Measurements from ENCODE around the gene KMT2E. TPM values are rescaled to one million over a fixed set of nuclear protein-coding genes. Genes with fewer than 3 reads are reported as not detected.

KMT2E gene
- total RNA-seq, 4 donors from 2014 or later: 96.9 to 156 (median 110) TPM

- TF ChIP-seq, protein P1, sequence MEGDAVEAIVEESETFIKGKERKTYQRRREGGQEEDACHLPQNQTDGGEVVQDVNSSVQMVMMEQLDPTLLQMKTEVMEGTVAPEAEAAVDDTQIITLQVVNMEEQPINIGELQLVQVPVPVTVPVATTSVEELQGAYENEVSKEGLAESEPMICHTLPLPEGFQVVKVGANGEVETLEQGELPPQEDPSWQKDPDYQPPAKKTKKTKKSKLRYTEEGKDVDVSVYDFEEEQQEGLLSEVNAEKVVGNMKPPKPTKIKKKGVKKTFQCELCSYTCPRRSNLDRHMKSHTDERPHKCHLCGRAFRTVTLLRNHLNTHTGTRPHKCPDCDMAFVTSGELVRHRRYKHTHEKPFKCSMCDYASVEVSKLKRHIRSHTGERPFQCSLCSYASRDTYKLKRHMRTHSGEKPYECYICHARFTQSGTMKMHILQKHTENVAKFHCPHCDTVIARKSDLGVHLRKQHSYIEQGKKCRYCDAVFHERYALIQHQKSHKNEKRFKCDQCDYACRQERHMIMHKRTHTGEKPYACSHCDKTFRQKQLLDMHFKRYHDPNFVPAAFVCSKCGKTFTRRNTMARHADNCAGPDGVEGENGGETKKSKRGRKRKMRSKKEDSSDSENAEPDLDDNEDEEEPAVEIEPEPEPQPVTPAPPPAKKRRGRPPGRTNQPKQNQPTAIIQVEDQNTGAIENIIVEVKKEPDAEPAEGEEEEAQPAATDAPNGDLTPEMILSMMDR (IDR thresholded peaks at IDR 0.05; ENCODE audit: low read depth): no peak
These were observed 4.1 kb upstream of the KMT2E start for GRCh38 chr7:105009667-105010503.

DNA sequence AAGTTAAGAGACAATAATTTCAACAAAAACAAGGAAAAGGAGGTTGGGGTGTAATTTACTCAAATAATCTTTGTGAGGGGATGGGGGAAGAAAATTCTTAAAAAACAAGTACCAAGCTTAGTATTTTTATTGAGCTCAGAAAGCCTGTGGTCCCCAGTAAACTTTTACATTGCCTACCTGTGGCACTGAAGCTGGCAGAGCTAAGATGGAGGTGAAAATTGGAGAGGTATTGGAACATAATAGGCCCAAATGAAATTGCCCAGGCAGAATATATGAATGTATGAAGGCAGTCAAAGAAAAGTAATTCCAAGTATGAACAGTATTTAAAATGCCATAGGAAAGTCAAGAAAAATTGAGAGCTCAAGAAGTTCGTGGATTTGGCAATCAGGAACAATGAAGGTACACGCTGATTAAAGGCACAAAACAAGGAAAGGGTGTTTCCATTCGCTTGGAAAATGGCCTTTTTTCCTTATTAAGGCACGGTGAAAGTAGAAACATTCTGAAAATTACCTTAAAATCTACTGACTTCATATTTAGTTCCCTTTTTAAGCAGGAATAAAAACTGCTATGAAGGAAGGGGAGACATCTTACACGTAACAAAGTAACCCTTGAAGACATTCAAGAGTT lies 3.4 kb upstream of the KMT2E start:
- TF ChIP-seq, protein P1 (IDR thresholded peaks at IDR 0.05; ENCODE audit: low read depth): no peak

- TF ChIP-seq, protein P1 (IDR thresholded peaks at IDR 0.05; ENCODE audit: low read depth): no peak
These were observed 2.7 kb upstream of the KMT2E start for GRCh38 chr7:105011141-105011830.

DNA sequence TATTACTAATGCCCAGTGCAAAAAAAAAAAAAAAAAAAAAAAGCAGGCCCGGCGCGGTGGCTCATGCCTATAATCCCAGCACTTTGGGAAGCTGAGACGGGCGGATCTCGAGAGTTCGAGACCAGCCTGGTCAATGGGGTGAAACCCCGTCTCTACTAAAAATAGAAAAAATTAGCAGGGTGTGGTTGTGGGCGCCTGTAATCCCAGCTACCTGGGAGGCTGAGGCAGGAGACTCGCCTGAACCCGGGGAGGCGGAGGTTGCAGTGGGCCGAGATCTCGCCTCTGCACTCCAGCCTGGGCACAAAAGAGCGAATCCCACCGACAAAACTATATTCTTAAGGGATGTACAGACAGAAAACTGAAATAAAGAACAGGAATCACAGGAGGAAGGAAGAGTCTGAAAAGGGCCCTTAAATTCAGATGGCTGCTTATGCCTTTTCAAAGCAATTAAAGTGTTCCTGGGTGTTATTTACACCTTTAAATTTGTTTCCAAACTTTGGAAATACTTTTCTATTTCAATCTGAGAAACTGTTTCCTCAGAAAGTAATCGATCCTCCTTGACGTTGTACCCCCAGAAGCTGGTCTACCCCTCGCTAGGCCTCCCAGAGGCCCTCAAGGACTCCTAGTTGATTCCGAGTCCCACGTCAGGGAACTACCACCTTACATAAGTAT lies 2.0 kb upstream of the KMT2E start:
- TF ChIP-seq, protein P1 (IDR thresholded peaks at IDR 0.05; ENCODE audit: low read depth): no peak

GRCh38 chr7:105012503-105013220 lies 1.3 kb upstream of the KMT2E start:
- TF ChIP-seq, protein P1 (IDR thresholded peaks at IDR 0.05; ENCODE audit: low read depth): no peak

GRCh38 chr7:105013221-105013815 lies 687 bp upstream of the KMT2E start:
- TF ChIP-seq, protein P1 (IDR thresholded peaks at IDR 0.05; ENCODE audit: low read depth): no peak
